ENCODE results near the gene NADK. TPM values are rescaled to one million over a fixed set of nuclear protein-coding genes. Genes with fewer than 3 reads are reported as not detected.
"Not testable (repeated sequence)": the region's sequence is repeated elsewhere in the genome, so short reads cannot be mapped to it uniquely, and the experiment has no call there.

The NADK gene
- total RNA-seq, 1 experiment from 2014 or later = 99.6 TPM

GRCh38 chr1:1707241-1707640, 71.0 kb downstream of the NADK start:
- DNase-seq (ENCODE audit: low spot score) = not testable (repeated sequence)

DNA sequence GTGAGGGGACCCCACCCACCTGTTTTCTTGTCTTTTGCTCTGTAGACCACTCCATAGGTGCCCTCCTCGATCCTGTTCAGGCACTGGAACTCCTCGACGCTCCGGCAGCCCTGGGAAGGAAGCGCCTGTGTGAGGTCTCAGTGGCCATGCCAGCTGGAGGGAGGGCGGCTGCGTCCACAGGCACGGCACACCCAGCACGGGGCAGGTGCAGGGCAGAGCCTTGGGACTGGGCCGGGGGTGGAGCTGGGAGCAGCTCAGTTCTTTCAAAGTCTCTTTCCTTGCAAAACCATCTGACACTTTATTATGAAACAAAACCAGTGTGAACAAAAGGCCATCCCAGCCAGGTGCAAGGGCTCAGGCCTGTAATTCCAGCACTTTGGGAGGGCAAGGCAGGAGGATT, 72.6 kb downstream of the NADK start:
- DNase-seq (ENCODE audit: low spot score) = not testable (repeated sequence)

- DNase-seq (ENCODE audit: low spot score) = not testable (repeated sequence)
These were observed 73.8 kb downstream of the NADK start for GRCh38 chr1:1704284-1704957.

DNA sequence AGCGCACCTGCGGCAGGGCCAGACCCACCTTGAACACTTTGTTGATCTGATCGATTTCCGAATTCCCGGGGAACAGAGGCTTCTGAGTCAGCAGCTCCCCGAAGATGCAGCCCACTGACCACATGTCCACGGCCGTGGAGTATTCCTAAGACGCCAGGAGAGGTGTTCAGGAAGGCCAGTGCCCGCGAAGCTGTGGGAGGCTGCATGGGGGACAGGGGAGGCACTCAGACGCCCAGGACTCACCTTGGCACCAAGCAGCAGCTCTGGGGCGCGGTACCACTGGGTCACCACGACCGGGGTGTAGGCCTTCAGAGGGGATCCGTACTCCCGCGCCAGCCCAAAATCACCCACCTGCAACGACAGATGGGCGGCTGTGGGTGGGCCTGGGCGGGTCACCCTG, 74.5 kb downstream of the NADK start:
- DNase-seq (ENCODE audit: low spot score) = no peak

- not testable (repeated sequence) for DNase-seq (ENCODE audit: low spot score)
These were observed 75.8 kb downstream of the NADK start for GRCh38 chr1:1702506-1702905.

Other genes starting within 250 kb of the NADK start
- 1.4 and 2.4 TPM in 2 replicates for gene TMEM240, start 237.8 kb downstream of the NADK start, total RNA-seq (2014; rRNA removed; shearing (Covaris generic))
- 140 and 148 TPM in 2 replicates for gene SSU72, start 203.6 kb downstream of the NADK start, total RNA-seq (2014; rRNA removed; shearing (Covaris generic))
- gene FNDC10, start 178.3 kb downstream of the NADK start, total RNA-seq (2014; rRNA removed; shearing (Covaris generic)) = not detected in 2 replicates
- 65.3 and 89.0 TPM in 2 replicates for gene MIB2, start 163.0 kb downstream of the NADK start, total RNA-seq (2014; rRNA removed; shearing (Covaris generic))
- 0.10 and 1.3 TPM in 2 replicates for gene MMP23B, start 146.3 kb downstream of the NADK start, total RNA-seq (2014; rRNA removed; shearing (Covaris generic))
- 21.9 and 24.1 TPM in 2 replicates for gene CDK11B, start 119.5 kb downstream of the NADK start, total RNA-seq (2014; rRNA removed; shearing (Covaris generic))
- 34.6 and 35.1 TPM in 2 replicates for gene SLC35E2B, start 85.7 kb downstream of the NADK start, total RNA-seq (2014; rRNA removed; shearing (Covaris generic))
- gene CDK11A, start 54.1 kb downstream of the NADK start, total RNA-seq (2014; rRNA removed; shearing (Covaris generic)) = 55.8 and 62.9 TPM in 2 replicates
- gene GNB1, start 112.6 kb upstream of the NADK start, total RNA-seq (2014; rRNA removed; shearing (Covaris generic)) = 58.1 and 60.5 TPM in 2 replicates
- 0.91 TPM in 1 of 2 replicates, not detected in the other for gene CALML6, start 136.8 kb upstream of the NADK start, total RNA-seq (2014; rRNA removed; shearing (Covaris generic))
- 10.8 and 12.0 TPM in 2 replicates for gene TMEM52, start 140.8 kb upstream of the NADK start, total RNA-seq (2014; rRNA removed; shearing (Covaris generic))
- gene CFAP74, start 225.3 kb upstream of the NADK start, total RNA-seq (2014; rRNA removed; shearing (Covaris generic)) = not detected in 2 replicates
- not detected in 2 replicates for gene GABRD, start 240.9 kb upstream of the NADK start, total RNA-seq (2014; rRNA removed; shearing (Covaris generic))